GM21515 (cell line): Measurements from ENCODE around the gene GJD3.
"Not testable (repeated sequence)": the region's sequence is repeated elsewhere in the genome, so short reads cannot be mapped to it uniquely, and the experiment has no call there.

ENCODE experiments used
- ATAC-seq: cut with Tn5 transposase; IDR thresholded peaks from one replicate; pipeline ENCODE4 v1.9.1; 2021; ENCODE audit not compliant: unreplicated experiment

Gene GJD3

GRCh38 chr17:40371261-40371929 lies 6.9 kb upstream of the GJD3 start:
- no peak for ATAC-seq

- ATAC-seq = no peak
Measured at GRCh38 chr17:40369923-40370322, 5.4 kb upstream of the GJD3 start.

- ATAC-seq = not testable (repeated sequence)
Measured at GRCh38 chr17:40367728-40368127, 3.2 kb upstream of the GJD3 start.

- no peak for ATAC-seq
Measured at GRCh38 chr17:40366861-40367518, 2.5 kb upstream of the GJD3 start.

- ATAC-seq = no peak
Measured at GRCh38 chr17:40366076-40366860, 1.7 kb upstream of the GJD3 start.

GRCh38 chr17:40364906-40365305 lies 369 bp upstream of the GJD3 start:
- no peak for ATAC-seq

- no peak for ATAC-seq
Measured at GRCh38 chr17:40363111-40363827, 1.3 kb downstream of the GJD3 start.

GRCh38 chr17:40362696-40363110 lies 1.8 kb downstream of the GJD3 start:
- ATAC-seq = no peak

- ATAC-seq = no peak
Measured at GRCh38 chr17:40361925-40362695, 2.4 kb downstream of the GJD3 start.

GRCh38 chr17:40361063-40361924 lies 3.2 kb downstream of the GJD3 start:
- no peak for ATAC-seq

GRCh38 chr17:40360091-40360490 lies 4.4 kb downstream of the GJD3 start:
- no peak for ATAC-seq

- ATAC-seq = no peak
Measured at GRCh38 chr17:40358323-40359038, 6.1 kb downstream of the GJD3 start.

- ATAC-seq = no peak
Measured at GRCh38 chr17:40356990-40357881, 7.3 kb downstream of the GJD3 start.

GRCh38 chr17:40355804-40356758 lies 8.5 kb downstream of the GJD3 start:
- no peak for ATAC-seq

GRCh38 chr17:40355123-40355803 lies 9.3 kb downstream of the GJD3 start:
- no peak for ATAC-seq
